SKM-1 treated with dmso at 0.1 percent for 144 hours (cell line): ENCODE measurements around the gene NRF1.

Source experiments
- DNase-seq: peaks from one replicate; lab custom pipeline; 2025; ENCODE audit not compliant: unreplicated experiment; lab: John Stamatoyannopoulos, UW

Gene NRF1

DNA sequence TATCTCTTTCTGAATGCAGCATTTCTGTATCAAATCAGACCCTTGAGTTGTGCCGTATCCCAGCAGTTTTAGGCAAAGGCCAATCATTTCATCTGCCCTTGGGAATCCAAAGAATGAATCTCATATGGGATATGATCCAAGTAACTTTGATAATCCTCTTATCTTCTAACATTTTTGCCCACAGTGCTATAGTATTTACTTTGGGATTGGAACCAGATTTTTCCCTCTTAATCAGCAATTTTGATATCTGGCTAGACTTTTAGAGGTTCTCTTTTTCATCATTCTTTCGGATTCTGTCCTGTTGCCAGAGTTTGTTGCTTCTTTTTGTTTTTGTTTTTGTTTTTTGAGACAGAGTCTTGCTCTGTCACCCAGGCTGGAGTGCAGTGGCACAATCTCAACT is 118.0 kb downstream of the NRF1 start:
- no peak for DNase-seq

- no peak for DNase-seq
Observed at GRCh38 chr7:129730159-129730558, 118.6 kb downstream of the NRF1 start.

GRCh38 chr7:129734400-129734799 is 122.9 kb downstream of the NRF1 start:
- DNase-seq = no peak

- no peak for DNase-seq
Observed at GRCh38 chr7:129739427-129739826, 127.9 kb downstream of the NRF1 start.

GRCh38 chr7:129740574-129741410 is 129.3 kb downstream of the NRF1 start:
- DNase-seq = no peak

GRCh38 chr7:129741743-129742213 is 130.3 kb downstream of the NRF1 start:
- DNase-seq = no peak

GRCh38 chr7:129742256-129742655 is 130.7 kb downstream of the NRF1 start:
- no peak for DNase-seq

- DNase-seq = no peak
Observed at GRCh38 chr7:129746857-129747529, 135.5 kb downstream of the NRF1 start.

GRCh38 chr7:129748356-129749109 is 137.0 kb downstream of the NRF1 start:
- no peak for DNase-seq

DNA sequence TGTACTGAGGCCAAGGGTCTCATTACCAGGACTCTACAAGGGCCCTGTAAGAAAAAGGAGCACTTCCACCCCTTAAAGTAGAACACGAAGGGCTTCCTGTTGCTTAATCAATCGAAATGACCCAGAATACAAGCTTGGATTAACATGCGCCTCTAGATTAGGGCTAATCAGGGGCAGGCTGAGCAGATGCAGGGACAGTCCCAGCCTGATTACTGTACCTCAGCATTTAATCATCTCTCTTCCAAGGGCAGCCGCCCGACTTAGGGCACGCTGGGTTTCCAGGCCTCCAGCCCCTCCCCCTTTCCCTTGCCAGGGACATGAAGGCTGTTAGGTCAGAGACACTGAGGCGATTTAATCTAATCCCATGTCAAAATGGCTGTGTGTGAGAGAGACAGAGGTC is 138.6 kb downstream of the NRF1 start:
- no peak for DNase-seq

GRCh38 chr7:129750501-129750900 is 139.0 kb downstream of the NRF1 start:
- DNase-seq = no peak

DNA sequence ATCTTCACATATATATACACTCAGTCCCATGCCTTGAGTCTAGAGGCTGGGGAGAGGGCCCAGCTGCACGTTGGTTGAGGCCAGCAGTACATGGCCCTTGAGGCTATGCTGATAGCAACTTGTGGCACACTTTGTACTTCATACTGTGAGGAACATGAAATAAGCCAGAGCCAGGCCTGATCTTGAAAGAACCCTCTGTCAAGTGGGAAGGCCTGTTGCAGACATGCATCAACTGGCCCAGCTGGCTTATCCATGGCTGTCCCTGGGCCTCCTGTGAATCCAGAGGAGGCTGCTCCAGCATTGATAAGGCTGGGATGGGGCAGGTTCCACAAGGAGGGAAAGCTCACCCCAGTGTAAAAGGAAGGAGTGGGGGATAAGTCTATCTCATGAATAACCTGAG is 140.4 kb downstream of the NRF1 start:
- DNase-seq = no peak

DNA sequence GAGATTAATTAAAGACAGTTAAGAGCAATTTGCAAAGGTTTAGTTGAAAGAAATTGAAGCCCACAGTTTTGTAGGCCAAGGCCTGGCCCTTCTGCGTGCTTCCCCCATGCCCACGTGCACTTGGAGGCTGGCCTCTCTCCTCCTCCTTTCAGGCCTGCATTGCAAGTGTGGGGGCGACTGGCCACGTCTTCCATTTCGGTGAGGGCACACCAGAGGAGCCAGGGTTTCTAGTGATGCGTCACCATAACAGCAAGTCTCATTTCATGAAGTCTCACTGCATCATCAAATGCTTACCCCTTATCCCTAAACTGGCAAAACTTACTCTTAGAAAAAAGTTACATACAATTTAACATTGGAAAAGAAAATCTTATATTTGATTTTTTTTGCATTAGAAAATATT is 141.2 kb downstream of the NRF1 start:
- no peak for DNase-seq

- no peak for DNase-seq
Observed at GRCh38 chr7:129754406-129754805, 142.9 kb downstream of the NRF1 start.

GRCh38 chr7:129757991-129758390 is 146.5 kb downstream of the NRF1 start:
- no peak for DNase-seq

- DNase-seq = no peak
Observed at GRCh38 chr7:129762387-129762969, 151.0 kb downstream of the NRF1 start.

DNA sequence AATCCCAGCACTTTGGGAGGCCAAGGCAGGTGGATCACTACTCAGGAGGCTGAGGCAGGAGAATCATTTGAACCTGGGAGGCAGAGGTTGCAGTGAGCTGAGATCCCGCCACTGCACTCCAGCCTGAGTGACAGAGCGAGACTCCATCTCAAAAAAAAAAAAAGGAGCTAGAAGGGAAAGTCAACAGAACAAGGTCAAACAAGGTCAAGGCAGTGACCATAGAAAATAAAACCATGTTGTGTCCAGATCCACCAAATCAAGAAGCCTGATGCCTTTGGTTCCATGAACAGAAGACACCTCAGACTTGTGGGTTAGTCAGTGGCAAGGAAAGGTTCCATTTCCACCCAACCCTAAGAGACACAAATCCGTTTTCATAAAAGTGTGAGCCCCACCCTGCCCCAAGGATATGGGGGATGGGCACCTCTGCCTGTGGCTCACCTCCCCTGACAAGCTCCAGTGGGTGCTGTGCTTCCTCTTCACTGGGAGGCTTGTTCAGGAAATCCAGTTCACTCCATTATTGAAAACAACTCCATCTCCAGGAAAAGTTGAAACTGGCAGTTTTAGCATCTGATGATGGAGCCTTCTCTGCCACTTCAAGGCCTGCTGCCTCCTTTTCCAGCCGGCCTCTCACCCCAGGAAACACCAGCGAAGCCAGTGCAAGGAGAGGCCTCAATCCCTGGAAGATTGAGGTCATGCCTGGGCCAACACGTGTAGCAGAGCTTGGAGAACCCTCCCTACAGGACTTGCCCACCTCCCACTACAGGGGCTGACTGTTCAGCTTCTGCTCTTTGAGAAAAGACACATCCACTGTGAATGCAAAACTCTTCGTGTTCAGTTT is 152.9 kb downstream of the NRF1 start:
- DNase-seq = no peak

DNA sequence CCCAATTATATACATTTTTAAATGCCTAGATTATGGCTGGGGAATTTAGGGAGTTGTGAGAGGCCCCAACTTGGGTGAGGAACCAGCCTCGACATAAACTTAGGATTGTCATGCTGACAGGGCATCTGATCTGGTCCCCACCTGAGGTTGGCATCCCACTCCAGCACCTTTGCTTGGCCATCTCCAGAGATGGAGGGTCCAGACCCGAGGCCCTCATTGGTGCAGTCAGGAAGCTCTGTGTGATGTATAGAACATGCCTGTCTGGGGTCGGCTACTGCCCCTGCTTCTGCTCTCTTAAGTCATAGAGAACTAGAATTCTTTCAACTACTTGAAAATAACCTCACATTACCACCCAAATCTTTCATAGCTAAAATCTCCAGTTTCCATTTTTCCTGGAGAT is 153.8 kb downstream of the NRF1 start:
- DNase-seq = no peak

DNA sequence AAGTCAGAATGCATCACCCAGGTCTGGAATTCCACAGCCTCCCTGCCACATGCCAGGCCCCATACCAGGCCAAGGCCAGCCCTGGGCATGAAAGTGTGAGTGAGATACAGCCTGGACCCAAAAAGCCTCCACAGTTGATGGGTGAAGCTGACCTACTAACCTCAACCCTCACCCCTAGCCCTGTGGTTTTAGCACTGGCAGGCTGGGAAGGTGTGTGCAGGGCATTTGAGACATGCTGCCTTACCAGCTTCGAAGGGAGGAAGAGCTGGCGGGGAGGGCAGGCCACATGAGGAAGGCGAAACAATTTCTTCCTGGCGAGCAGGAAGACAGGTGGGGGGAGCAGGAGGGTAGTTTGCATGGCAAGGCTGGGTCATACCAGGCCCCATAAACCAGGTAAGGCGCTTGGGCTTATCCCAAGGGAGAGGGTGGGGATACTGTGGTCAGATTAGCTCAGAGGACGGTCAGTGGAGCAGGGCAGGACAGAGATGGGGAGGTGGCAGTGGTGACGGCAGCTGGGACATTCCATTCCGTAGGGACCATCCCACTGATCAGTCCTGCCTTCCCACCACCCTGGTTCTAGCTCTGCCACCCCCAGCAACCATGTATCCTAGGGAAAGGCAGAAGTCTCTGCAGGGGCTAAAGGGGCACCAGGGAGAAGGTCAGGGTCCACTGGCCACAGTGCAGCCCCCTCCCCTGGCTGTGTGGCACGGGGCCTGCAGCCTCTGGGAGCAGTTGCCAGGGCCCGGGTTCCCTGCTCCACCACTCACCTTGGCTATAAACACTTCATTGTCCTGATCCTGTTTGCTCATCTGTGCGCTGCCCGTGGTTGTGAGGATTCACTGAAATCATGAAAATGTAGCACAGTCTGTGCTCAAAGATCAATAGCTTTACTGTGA is 155.8 kb downstream of the NRF1 start:
- no peak for DNase-seq
